A549 (cell line): ENCODE measurements around the gene ASB18. TPM values are rescaled to one million over a fixed set of nuclear protein-coding genes. Genes with fewer than 3 reads are reported as not detected.

Source experiments
- ATAC-seq, 2 experiments: fragments of 200-7000 bp in 1 of 2; fragments of >200 bp in 1 of 2; cut with Nextera tagmentation in 1 of 2; cut with Tn5 transposase in 1 of 2; 3 replicates each; pipeline versions ENCODE4 v1.8.0 to v1.9.1; 2018 to 2020; ENCODE audit warnings: mild to moderate bottlenecking in 1 of 2, moderate library complexity in 1 of 2
- CTCF ChIA-PET: fragments of 300-600 bp; sonication (Branson Sonifier 250); formaldehyde crosslinking; extraction: SDS; loops from one replicate; lab custom pipeline; 2021; ENCODE audit warnings: antibody characterized with exemption, inconsistent platforms; lab: Yijun Ruan, JAX
- POLR2A ChIA-PET: fragments of 350-600 bp; formaldehyde crosslinking; extraction: SDS; loops from one replicate; lab custom pipeline; 2021; ENCODE audit warnings: antibody characterized with exemption, inconsistent platforms; lab: Yijun Ruan, JAX
- DNase-seq, 2 experiments: peaks; one replicate each; pipeline versions ENCODE4 v3.0.0 to v3.0.0-alpha.2; 2011 to 2016; ENCODE audit warnings: low read depth in 1 of 2, low spot score in 1 of 2
- FAIRE-seq: peaks from 2 replicates; lab custom pipeline; 2011; peaks lifted over from hg19 to GRCh38; lab: Jason Lieb, UNC
- H3K27ac ChIP-seq, 2 experiments: fragments of >200 bp; sonication (Bioruptor Twin); formaldehyde crosslinking; 3 replicates each; pipeline ENCODE4 v1.5.1; 2016 to 2017
- H3K4me1 ChIP-seq: fragments of >200 bp; sonication (Bioruptor Twin); formaldehyde crosslinking; 3 replicates; pipeline ENCODE4 v1.6.1; 2016
- H3K4me2 ChIP-seq: fragments of >200 bp; sonication (Bioruptor Twin); formaldehyde crosslinking; 3 replicates; pipeline ENCODE4 v1.6.1; 2016
- H3K4me3 ChIP-seq: fragments of >200 bp; sonication (Bioruptor Twin); formaldehyde crosslinking; 3 replicates; pipeline ENCODE4 v1.5.1; 2016
- H3K9me3 ChIP-seq: fragments of >200 bp; sonication (Bioruptor Twin); formaldehyde crosslinking; 3 replicates; pipeline ENCODE4 v1.6.1; 2016
- CBX2 ChIP-seq: fragments of 200-600 bp; sonication (generic); IDR thresholded peaks from 2 replicates; pipeline ENCODE4 v1.6.1; 2016; ENCODE audit warnings: low read depth, mild to moderate bottlenecking, borderline replicate concordance
- EHF ChIP-seq: fragments of 250-450 bp; sonication (Bioruptor Pico); IDR thresholded peaks from 2 replicates; pipeline ENCODE4 v1.5.0; 2020; ENCODE audit warnings: mild to moderate bottlenecking
- ESRRA ChIP-seq: fragments of 150-350 bp; IDR thresholded peaks from 2 replicates; pipeline ENCODE4 v1.6.1; 2014; ENCODE audit warnings: mild to moderate bottlenecking, low read length, borderline replicate concordance
- FOSB ChIP-seq: fragments of 250-450 bp; sonication (Bioruptor Pico); IDR thresholded peaks from 2 replicates; pipeline ENCODE4 v1.5.0; 2020; ENCODE audit warnings: mild to moderate bottlenecking, moderate library complexity
- GATA3 ChIP-seq: IDR thresholded peaks from 2 replicates; pipeline ENCODE4 v1.6.1; 2012; ENCODE audit warnings: borderline replicate concordance
- HDAC2 ChIP-seq: fragments of 200-600 bp; sonication (generic); IDR thresholded peaks from 2 replicates; pipeline ENCODE4 v1.6.1; 2016
- HEYL ChIP-seq: fragments of 250-450 bp; sonication (Bioruptor Pico); IDR thresholded peaks from 2 replicates; pipeline ENCODE4 v1.8.0; 2021; ENCODE audit warnings: mild to moderate bottlenecking, moderate library complexity
- HOXB13 ChIP-seq: fragments of 250-450 bp; sonication (Bioruptor Pico); IDR thresholded peaks from 2 replicates; pipeline ENCODE4 v1.5.0; 2020; ENCODE audit warnings: low read depth, mild to moderate bottlenecking, moderate library complexity
- HOXB5 ChIP-seq: fragments of 250-450 bp; sonication (Bioruptor Pico); IDR thresholded peaks from 2 replicates; pipeline ENCODE4 v1.5.0; 2020; ENCODE audit warnings: mild to moderate bottlenecking, moderate library complexity
- JUN ChIP-seq, 2 experiments: fragments of >200 bp; sonication (Bioruptor Twin); formaldehyde crosslinking; IDR thresholded peaks; 2 replicates in 1 of 2; 3 replicates in 1 of 2; pipeline ENCODE4 v1.6.1; 2016 to 2017
- JUNB ChIP-seq: fragments of >200 bp; sonication (Bioruptor Twin); formaldehyde crosslinking; IDR thresholded peaks from 2 replicates; pipeline ENCODE4 v1.6.1; 2016
- KDM1A ChIP-seq: fragments of 200-600 bp; sonication (generic); IDR thresholded peaks from 2 replicates; pipeline ENCODE4 v1.6.1; 2016; ENCODE audit warnings: low read depth, mild to moderate bottlenecking
- KDM5A ChIP-seq: fragments of 200-600 bp; sonication (generic); IDR thresholded peaks from 2 replicates; pipeline ENCODE4 v1.6.1; 2016; ENCODE audit warnings: antibody characterized with exemption, mild to moderate bottlenecking
- MAZ ChIP-seq: fragments of 150-350 bp; IDR thresholded peaks from 2 replicates; pipeline ENCODE4 v1.6.1; 2014; ENCODE audit warnings: antibody characterized with exemption, low read depth, low read length, borderline replicate concordance
- NPAS2 ChIP-seq: fragments of 250-450 bp; sonication (Bioruptor Pico); IDR thresholded peaks from 2 replicates; pipeline ENCODE4 v1.8.0; 2022; ENCODE audit warnings: mild to moderate bottlenecking, moderate library complexity, borderline replicate concordance
- POLR2A ChIP-seq: IDR thresholded peaks from 2 replicates; pipeline ENCODE4 v1.6.1; 2012; ENCODE audit warnings: mild to moderate bottlenecking, low read length
- RAD21 ChIP-seq, 2 experiments: fragments of >200 bp in 1 of 2; sonication (Bioruptor Twin) in 1 of 2; formaldehyde crosslinking in 1 of 2; IDR thresholded peaks in 1 of 2; conservative IDR thresholded peaks in 1 of 2; 2 replicates in 1 of 2; 3 replicates in 1 of 2; pipeline ENCODE4 v1.6.1; 2012 to 2018; ENCODE audit warnings: inconsistent platforms in 1 of 2
- RARB ChIP-seq: fragments of 250-450 bp; sonication (Bioruptor Pico); IDR thresholded peaks from 2 replicates; pipeline ENCODE4 v1.8.0; 2021; ENCODE audit warnings: mild to moderate bottlenecking, moderate library complexity
- RCOR1 ChIP-seq: fragments of 150-350 bp; IDR thresholded peaks from 2 replicates; pipeline ENCODE4 v1.6.1; 2014; ENCODE audit warnings: antibody characterized with exemption, low read length, low read depth
- RFX5 ChIP-seq: fragments of 450-650 bp; IDR thresholded peaks from 2 replicates; pipeline ENCODE4 v1.7.1; 2014; ENCODE audit warnings: antibody characterized with exemption, mild to moderate bottlenecking, moderate library complexity
- SREBF2 ChIP-seq: fragments of 450-650 bp; IDR thresholded peaks from 2 replicates; pipeline ENCODE4 v1.6.1; 2014; ENCODE audit warnings: mild to moderate bottlenecking, moderate library complexity
- TP53 ChIP-seq: fragments of 250-450 bp; sonication (Bioruptor Pico); IDR thresholded peaks from 2 replicates; pipeline ENCODE4 v1.5.0; 2021; ENCODE audit warnings: mild to moderate bottlenecking, moderate library complexity
- ZC3H11A ChIP-seq: fragments of 450-650 bp; IDR thresholded peaks from 2 replicates; pipeline ENCODE4 v1.6.1; 2014; ENCODE audit warnings: antibody characterized with exemption, mild to moderate bottlenecking
- ZFP36 ChIP-seq: fragments of 450-650 bp; IDR thresholded peaks from 2 replicates; pipeline ENCODE4 v1.6.1; 2014; ENCODE audit warnings: borderline replicate concordance; ENCODE audit not compliant: partially characterized antibody
- ZSCAN20 ChIP-seq: fragments of 250-450 bp; sonication (Bioruptor Pico); IDR thresholded peaks from 2 replicates; pipeline ENCODE4 v1.8.0; 2022; ENCODE audit warnings: mild to moderate bottlenecking, moderate library complexity
- WGBS: methylation state at CpG from one replicate; pipeline ENCODE4 v1.1.6; 2017; ENCODE audit errors: missing lambda C conversion rate; 5-methylcytosine and 5-hydroxymethylcytosine counted together
- polyA plus RNA-seq, 4 experiments: library from polyadenylated mRNA; depleted of rRNA in 3 of 4; stranded (reverse); fragments of >200 nt; fragmentation: RNase III in 1 of 4; extraction: RNeasy Plus Mini Kit Qiagen cat#74134 plus additional on column Dnase treatment in 1 of 4; gene quantifications; 2 replicates in 3 of 4; 3 replicates in 1 of 4; pipeline ENCODE4 v1.2.3, GENCODE V29; 2011 to 2017
- TF ChIP-seq, protein P1 (sequence below): fragments of >200 bp; sonication (Bioruptor Twin); formaldehyde crosslinking; IDR thresholded peaks from 2 replicates; pipeline ENCODE4 v1.6.1; 2016
- TF ChIP-seq, protein P2 (sequence below): IDR thresholded peaks from 2 replicates; pipeline ENCODE4 v1.6.1; 2012
- TF ChIP-seq, protein P3 (sequence below): fragments of >200 bp; sonication (Bioruptor Twin); formaldehyde crosslinking; IDR thresholded peaks from 3 replicates; pipeline ENCODE4 v1.5.1; 2016
- TF ChIP-seq, protein P4 (sequence below): fragments of 250-450 bp; sonication (Bioruptor Pico); IDR thresholded peaks from 2 replicates; pipeline ENCODE4 v1.5.0; 2021; ENCODE audit warnings: mild to moderate bottlenecking, moderate library complexity, borderline replicate concordance
- TF ChIP-seq, protein P5 (sequence below): IDR thresholded peaks from 2 replicates; pipeline ENCODE4 v1.6.1; 2012; ENCODE audit warnings: low read depth, borderline replicate concordance

Gene ASB18
- polyA plus RNA-seq, 2 of the 4 experiments (the other 2 are of a cell fraction) = not detected

DNA sequence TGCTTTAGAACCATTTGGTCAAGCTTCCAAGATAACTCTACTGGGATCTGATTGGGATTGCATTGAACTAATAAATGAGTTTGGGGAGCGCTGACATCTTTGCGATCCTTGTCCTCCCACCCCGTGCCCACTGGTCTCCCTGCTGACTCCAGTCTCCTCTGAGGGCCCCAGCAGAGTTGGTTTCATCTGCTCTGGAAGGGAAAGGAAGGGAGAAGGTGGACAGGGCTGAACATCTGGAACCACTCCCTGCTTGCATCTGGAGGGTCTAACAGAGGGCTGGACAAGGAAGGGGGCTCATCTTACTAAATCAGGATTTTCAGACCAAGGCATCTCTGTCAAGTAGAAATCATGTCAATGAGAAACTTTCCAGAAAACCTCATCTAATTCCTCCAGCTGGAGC is 108.8 kb downstream of the ASB18 start:
- Histone ChIP-seq H3K27ac (no peak overlapping the region), H3K4me3 (no peak overlapping the region), H3K4me1 (no peaks in the 10 kb centered on the region), H3K9me3 (peaks cover 13% of the 10 kb centered on the region), H3K4me2 (no peak overlapping the region)
- TF ChIP-seq RFX5 (no peak), JUN (IDR thresholded peaks at IDR 0.05) (no peak), ZSCAN20 (CRISPR knock-in tag) (no peak), TP53 (CRISPR knock-in tag) (no peak), ZC3H11A (no peak)
- POLR2A ChIA-PET = no interaction called here
- FAIRE-seq = no peak
- DNase-seq = no peak
- WGBS = 56% methylated on average over 3 of the region's 3 CpGs
- ATAC-seq = no peak
- CTCF ChIA-PET = interaction anchor here (1.1 kb wide), 2 partner anchors 21 to 390 kb away, joined by 3 to 5 read pairs; no protein-coding TSS in a partner anchor

DNA sequence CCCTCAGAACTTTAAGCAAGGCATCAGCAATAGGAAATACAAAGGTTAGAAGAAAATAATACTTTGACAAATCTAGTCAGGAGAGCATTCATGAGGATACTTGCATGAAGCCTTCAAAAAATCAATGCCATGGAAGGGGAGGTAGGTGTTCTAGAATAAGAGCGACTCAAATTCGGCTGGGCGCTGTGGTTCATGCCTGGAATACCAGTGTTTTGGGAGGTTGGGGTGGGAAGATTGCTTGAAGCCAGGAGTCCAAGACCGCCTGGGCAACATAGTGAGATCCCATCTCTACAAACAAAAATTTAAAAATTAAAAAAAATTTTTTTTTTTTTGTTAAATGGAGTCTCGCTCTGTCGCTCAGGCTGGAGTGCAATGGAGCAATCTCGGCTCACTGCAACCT is 117.8 kb downstream of the ASB18 start:
- no peak for ATAC-seq
- TF ChIP-seq HOXB5 (no peak), KDM5A (no peak), ZSCAN20 (CRISPR knock-in tag) (no peak), KDM1A (no peak), FOSB (CRISPR knock-in tag) (no peak), EHF (CRISPR knock-in tag) (no peak), SREBF2 (no peak), POLR2A (no peak), NPAS2 (CRISPR knock-in tag) (no peak), JUNB (no peak)
- TF ChIP-seq, protein P1, sequence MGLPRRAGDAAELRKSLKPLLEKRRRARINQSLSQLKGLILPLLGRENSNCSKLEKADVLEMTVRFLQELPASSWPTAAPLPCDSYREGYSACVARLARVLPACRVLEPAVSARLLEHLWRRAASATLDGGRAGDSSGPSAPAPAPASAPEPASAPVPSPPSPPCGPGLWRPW = no peak
- TF ChIP-seq, protein P2, sequence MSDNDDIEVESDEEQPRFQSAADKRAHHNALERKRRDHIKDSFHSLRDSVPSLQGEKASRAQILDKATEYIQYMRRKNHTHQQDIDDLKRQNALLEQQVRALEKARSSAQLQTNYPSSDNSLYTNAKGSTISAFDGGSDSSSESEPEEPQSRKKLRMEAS = no peak
- TF ChIP-seq, protein P3, sequence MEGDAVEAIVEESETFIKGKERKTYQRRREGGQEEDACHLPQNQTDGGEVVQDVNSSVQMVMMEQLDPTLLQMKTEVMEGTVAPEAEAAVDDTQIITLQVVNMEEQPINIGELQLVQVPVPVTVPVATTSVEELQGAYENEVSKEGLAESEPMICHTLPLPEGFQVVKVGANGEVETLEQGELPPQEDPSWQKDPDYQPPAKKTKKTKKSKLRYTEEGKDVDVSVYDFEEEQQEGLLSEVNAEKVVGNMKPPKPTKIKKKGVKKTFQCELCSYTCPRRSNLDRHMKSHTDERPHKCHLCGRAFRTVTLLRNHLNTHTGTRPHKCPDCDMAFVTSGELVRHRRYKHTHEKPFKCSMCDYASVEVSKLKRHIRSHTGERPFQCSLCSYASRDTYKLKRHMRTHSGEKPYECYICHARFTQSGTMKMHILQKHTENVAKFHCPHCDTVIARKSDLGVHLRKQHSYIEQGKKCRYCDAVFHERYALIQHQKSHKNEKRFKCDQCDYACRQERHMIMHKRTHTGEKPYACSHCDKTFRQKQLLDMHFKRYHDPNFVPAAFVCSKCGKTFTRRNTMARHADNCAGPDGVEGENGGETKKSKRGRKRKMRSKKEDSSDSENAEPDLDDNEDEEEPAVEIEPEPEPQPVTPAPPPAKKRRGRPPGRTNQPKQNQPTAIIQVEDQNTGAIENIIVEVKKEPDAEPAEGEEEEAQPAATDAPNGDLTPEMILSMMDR = no peak
- TF ChIP-seq, all 56 proteins: peak for 0
- POLR2A ChIA-PET = no interaction called here
- CTCF ChIA-PET = interaction anchor here (2.2 kb wide), 1 partner anchor 367 kb away, joined by 6 read pairs; no protein-coding TSS in a partner anchor
- Histone ChIP-seq H3K4me1 (no peaks in the 10 kb centered on the region), H3K4me2 (no peak overlapping the region), H3K27ac (no peak overlapping the region), H3K4me3 (no peak overlapping the region), H3K9me3 (no peaks in the 10 kb centered on the region; the same call in 2 of the 3 replicates)
- no peak for FAIRE-seq
- no peak for DNase-seq
- 78% methylated on average over 7 of the region's 7 CpGs for WGBS

DNA sequence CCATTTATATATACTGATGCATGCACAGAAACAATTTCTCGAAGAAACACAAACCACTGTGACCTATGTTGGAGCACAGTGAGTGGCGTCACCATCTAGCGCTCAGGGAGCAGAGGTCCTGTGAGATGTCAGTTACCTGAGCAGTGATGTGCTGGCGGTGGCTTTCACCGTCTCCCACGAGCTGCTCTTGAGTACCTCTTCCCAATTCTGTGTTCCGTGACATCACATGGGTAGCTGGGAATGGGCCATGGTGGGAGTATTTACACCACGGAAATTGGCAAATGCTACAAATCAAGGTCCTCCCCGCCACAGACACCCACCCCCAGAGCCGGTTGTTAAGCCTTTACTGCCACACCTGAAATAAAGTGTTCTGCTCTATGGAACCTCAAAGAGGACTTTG is 120.4 kb downstream of the ASB18 start:
- FAIRE-seq (no peak), ATAC-seq (no peak), DNase-seq (no peak)
- no peak overlapping the region for H3K27ac ChIP-seq
- no peak overlapping the region for H3K4me2 ChIP-seq
- WGBS = 86% methylated on average over 10 of the region's 10 CpGs
- H3K9me3 ChIP-seq = no peaks in the 10 kb centered on the region
- CTCF ChIA-PET = interaction anchor here (0.7 to 1.4 kb wide), 2 partner anchors 31 to 62 kb away, joined by 3 read pairs; no protein-coding TSS in a partner anchor
- no peaks in the 10 kb centered on the region for H3K4me1 ChIP-seq
- POLR2A ChIA-PET = no interaction called here
- H3K4me3 ChIP-seq = no peak overlapping the region
- TF ChIP-seq RAD21 (conservative IDR thresholded peaks at IDR 0.05 in 1 of 2, IDR thresholded peaks at IDR 0.05 in 1 of 2) = no peak
- TF ChIP-seq MAZ = no peak
- no peak for TF ChIP-seq JUNB
- no peak for TF ChIP-seq TP53 (CRISPR knock-in tag)
- no peak for TF ChIP-seq CBX2
- TF ChIP-seq ZFP36 = no peak
- no peak for TF ChIP-seq EHF (CRISPR knock-in tag)
- TF ChIP-seq, protein P4, sequence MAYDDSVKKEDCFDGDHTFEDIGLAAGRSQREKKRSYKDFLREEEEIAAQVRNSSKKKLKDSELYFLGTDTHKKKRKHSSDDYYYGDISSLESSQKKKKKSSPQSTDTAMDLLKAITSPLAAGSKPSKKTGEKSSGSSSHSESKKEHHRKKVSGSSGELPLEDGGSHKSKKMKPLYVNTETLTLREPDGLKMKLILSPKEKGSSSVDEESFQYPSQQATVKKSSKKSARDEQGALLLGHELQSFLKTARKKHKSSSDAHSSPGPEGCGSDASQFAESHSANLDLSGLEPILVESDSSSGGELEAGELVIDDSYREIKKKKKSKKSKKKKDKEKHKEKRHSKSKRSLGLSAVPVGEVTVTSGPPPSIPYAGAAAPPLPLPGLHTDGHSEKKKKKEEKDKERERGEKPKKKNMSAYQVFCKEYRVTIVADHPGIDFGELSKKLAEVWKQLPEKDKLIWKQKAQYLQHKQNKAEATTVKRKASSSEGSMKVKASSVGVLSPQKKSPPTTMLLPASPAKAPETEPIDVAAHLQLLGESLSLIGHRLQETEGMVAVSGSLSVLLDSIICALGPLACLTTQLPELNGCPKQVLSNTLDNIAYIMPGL (CRISPR knock-in tag) = no peak
- TF ChIP-seq HDAC2 = no peak
- no peak for TF ChIP-seq HEYL (CRISPR knock-in tag)
- no peak for TF ChIP-seq HOXB13 (CRISPR knock-in tag)
- no peak for TF ChIP-seq RARB
- TF ChIP-seq ESRRA = no peak
- no peak for TF ChIP-seq ZC3H11A
- TF ChIP-seq, protein P5, sequence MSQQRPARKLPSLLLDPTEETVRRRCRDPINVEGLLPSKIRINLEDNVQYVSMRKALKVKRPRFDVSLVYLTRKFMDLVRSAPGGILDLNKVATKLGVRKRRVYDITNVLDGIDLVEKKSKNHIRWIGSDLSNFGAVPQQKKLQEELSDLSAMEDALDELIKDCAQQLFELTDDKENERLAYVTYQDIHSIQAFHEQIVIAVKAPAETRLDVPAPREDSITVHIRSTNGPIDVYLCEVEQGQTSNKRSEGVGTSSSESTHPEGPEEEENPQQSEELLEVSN = no peak
- TF ChIP-seq, protein P2 = no peak
- no peak for TF ChIP-seq RCOR1
- TF ChIP-seq RFX5 = no peak
- TF ChIP-seq GATA3 = no peak
